ENCODE results near the gene COA6. TPM values are rescaled to one million over a fixed set of nuclear protein-coding genes. Genes with fewer than 3 reads are reported as not detected.

The COA6 gene
- total and polyA plus RNA-seq, 10 of the 15 experiments (the other 5 are each of a cell fraction or from before 2014, with no cell fraction given), result 49.9 to 178 (median 71.5) TPM

GRCh38 chr1:234369033-234369430, 4.2 kb upstream of the COA6 start:
- Histone ChIP-seq H3K27ac (ENCODE audit: control insufficient read depth, insufficient read depth) (no peak overlapping the region), H3K4me2 (ENCODE audit: control insufficient read depth, insufficient read depth) (no peak overlapping the region), H3K9me3 (replicated peaks; ENCODE audit: control insufficient read depth, insufficient read depth, low read length) (no peaks in the 10 kb centered on the region), H3K79me2 (ENCODE audit: control insufficient read depth, insufficient read depth, low read length) (peaks cover 15% of the 10 kb centered on the region), H3K4me3 (no peak overlapping the region), H4K20me1 (ENCODE audit: control insufficient read depth, insufficient read depth) (no peaks in the 10 kb centered on the region), H3K4me1 (ENCODE audit: control insufficient read depth, insufficient read depth, low read length) (no peaks in the 10 kb centered on the region; the same call in 1 of the 2 replicates), H2AFZ (ENCODE audit: control insufficient read depth, low read depth, low read length) (no peak overlapping the region), H3K9ac (ENCODE audit: control insufficient read depth, insufficient read depth, low read length) (no peak overlapping the region), H3K27me3 (replicated peaks in 1 of 2; ENCODE audit: control insufficient read depth in 2 of 2, insufficient read depth in 2 of 2, low read length in 1 of 2) (no peaks in the 10 kb centered on the region; a peak in 1 of 4 replicates), H3K36me3 (ENCODE audit: control insufficient read depth in 2 of 2, insufficient read depth in 2 of 2, low read length in 1 of 2) (no peaks in the 10 kb centered on the region)
- intact Hi-C loops (cut with micrococcal nuclease; ENCODE audit: unreplicated experiment) (no loop called here), in situ Hi-C loops (cut with MboI) (no loop called here)
- RAD21 ChIA-PET (ENCODE audit: unreplicated experiment), result interaction anchor here (1.2 kb wide), 2 partner anchors 15 to 44 kb away, joined by 3 read pairs; no protein-coding TSS in a partner anchor
- WGBS (ENCODE audit: insufficient coverage, insufficient replicate concordance, low lambda C conversion rate, missing lambda C conversion rate), result 99% methylated on average over 3 of the region's 3 CpGs
- FAIRE-seq (no peak), DNase-seq (ENCODE audit: low read depth, low spot score) (no peak), ATAC-seq (no peak)
- BruUV-seq (replicated peaks), result no TSS peak
- TF ChIP-seq JUNB (IDR thresholded peaks at IDR 0.05) (no peak), POU2F2 (IDR thresholded peaks at IDR 0.05; ENCODE audit: borderline replicate concordance, low read depth, low read length) (no peak), DPF2 (IDR thresholded peaks at IDR 0.05) (no peak), FOXM1 (IDR thresholded peaks at IDR 0.05; ENCODE audit: low read depth, low read length) (no peak), NBN (IDR thresholded peaks at IDR 0.05) (no peak), NR2F1 (conservative IDR thresholded peaks at IDR 0.05) (no peak), NFYB (IDR thresholded peaks at IDR 0.05; ENCODE audit: insufficient read depth, low read depth, low read length) (no peak), POLR2AphosphoS2 (IDR thresholded peaks at IDR 0.05; ENCODE audit: low read depth, low read length) (no peak), TCF7 (IDR thresholded peaks at IDR 0.05; ENCODE audit: borderline replicate concordance) (no peak), MTA2 (IDR thresholded peaks at IDR 0.05; ENCODE audit: low read depth) (no peak)
- TF ChIP-seq, protein P1, sequence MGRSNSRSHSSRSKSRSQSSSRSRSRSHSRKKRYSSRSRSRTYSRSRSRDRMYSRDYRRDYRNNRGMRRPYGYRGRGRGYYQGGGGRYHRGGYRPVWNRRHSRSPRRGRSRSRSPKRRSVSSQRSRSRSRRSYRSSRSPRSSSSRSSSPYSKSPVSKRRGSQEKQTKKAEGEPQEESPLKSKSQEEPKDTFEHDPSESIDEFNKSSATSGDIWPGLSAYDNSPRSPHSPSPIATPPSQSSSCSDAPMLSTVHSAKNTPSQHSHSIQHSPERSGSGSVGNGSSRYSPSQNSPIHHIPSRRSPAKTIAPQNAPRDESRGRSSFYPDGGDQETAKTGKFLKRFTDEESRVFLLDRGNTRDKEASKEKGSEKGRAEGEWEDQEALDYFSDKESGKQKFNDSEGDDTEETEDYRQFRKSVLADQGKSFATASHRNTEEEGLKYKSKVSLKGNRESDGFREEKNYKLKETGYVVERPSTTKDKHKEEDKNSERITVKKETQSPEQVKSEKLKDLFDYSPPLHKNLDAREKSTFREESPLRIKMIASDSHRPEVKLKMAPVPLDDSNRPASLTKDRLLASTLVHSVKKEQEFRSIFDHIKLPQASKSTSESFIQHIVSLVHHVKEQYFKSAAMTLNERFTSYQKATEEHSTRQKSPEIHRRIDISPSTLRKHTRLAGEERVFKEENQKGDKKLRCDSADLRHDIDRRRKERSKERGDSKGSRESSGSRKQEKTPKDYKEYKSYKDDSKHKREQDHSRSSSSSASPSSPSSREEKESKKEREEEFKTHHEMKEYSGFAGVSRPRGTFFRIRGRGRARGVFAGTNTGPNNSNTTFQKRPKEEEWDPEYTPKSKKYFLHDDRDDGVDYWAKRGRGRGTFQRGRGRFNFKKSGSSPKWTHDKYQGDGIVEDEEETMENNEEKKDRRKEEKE (IDR thresholded peaks at IDR 0.05), result no peak
- SMC1A ChIA-PET (ENCODE audit: uncharacterized antibody, unreplicated experiment), result interaction anchor here (1.4 kb wide), 1 partner anchor 15 kb away, joined by 3 read pairs; no protein-coding TSS in a partner anchor
- CTCF ChIA-PET, result no interaction called here
- POLR2A ChIA-PET, result interaction anchor here (1.0 kb wide), 1 partner anchor 13 kb away, joined by 3 read pairs; no protein-coding TSS in a partner anchor

Measured in GM12878 (cell line).